ENCODE results near the gene TIGD1.
"Not testable (repeated sequence)": the region's sequence is repeated elsewhere in the genome, so short reads cannot be mapped to it uniquely, and the experiment has no call there.

TIGD1 gene

GRCh38 chr2:232539298-232540231 is 10.8 kb downstream of the TIGD1 start, which contains the start of gene CHRNG:
CHRNG (plus strand) TSS chr2:232539692; CDS start chr2:232539748, 56 bp downstream.
- no peak for DNase-seq (ENCODE audit: low read depth)

- DNase-seq (ENCODE audit: low read depth), result no peak
These were observed 11.7 kb downstream of the TIGD1 start for GRCh38 chr2:232538671-232539070.

DNA sequence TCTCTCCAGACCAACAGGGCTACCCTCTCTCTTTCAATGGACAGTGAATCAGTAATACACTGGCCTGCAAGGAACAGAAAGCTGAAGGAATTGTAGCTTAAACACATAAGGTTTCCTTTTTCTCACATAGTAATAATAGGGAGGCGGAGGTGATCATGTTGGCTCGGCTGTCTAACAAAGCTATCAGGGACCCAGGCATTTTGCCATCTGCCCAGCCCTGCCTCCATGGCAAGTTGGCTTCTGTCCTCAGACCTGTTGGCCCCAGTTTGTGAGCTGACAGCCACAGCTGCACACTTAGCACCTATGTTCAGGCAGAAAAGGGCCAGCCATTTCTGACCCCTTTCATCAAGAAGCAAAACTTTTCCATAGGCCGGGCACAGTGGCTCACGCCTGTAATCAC is 12.9 kb downstream of the TIGD1 start:
- DNase-seq (ENCODE audit: low read depth), result no peak

GRCh38 chr2:232537079-232537478 is 13.3 kb downstream of the TIGD1 start:
- no peak for DNase-seq (ENCODE audit: low read depth)

GRCh38 chr2:232535761-232536530 is 14.4 kb downstream of the TIGD1 start:
- DNase-seq (ENCODE audit: low read depth), result no peak

DNA sequence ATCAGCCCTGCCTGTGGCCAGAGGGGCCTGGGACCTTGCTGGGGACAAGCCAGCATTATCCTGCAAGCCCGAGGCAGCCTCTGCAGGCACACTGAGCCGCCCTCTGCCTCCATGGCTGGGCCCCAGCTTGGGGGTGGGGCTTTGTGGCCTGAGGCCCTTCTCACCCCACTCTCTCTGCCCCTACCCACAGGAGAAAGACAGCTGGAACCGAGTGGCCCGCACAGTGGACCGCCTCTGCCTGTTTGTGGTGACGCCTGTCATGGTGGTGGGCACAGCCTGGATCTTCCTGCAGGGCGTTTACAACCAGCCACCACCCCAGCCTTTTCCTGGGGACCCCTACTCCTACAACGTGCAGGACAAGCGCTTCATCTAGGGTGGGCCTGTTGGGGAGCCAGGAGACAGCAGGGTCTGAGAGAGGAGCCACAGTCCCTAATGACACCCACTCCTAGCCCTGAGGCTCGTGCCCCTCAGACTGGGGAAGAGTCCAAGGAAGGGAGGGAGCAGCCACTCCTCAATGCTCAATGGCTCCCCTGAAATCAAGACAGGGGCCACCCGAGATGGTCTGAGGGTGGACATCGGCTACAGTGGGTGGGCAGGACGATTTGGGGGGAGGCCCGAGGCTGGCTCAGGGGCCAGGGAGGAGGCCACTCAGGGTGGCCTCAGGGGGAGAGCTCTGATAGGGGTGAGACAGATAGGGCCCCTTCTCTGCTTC is 15.3 kb downstream of the TIGD1 start:
- DNase-seq (ENCODE audit: low read depth), result no peak

- DNase-seq (ENCODE audit: low read depth), result no peak
These were observed 16.2 kb downstream of the TIGD1 start for GRCh38 chr2:232533944-232534710.

GRCh38 chr2:232532821-232533220 is 17.5 kb downstream of the TIGD1 start:
- not testable (repeated sequence) for DNase-seq (ENCODE audit: low read depth)

DNA sequence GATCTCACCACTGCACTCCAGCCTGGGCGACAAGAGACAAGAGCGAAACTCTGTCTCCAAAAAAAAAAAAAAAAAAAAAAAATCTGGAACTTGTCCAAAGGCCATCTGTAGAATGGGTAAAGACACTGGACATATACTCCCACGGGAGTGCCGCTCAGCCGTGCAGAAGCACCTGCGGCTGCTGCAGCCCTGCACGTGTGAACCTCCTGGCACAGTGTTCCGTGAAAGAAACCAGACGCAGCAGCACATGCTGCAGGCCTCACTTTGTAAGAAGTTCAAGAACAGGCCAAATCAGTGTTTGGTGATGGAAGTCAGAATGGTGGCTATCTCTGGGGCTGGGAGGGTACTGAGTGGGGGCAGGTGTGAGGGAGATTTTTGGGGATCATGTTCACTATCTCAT is 17.9 kb downstream of the TIGD1 start:
- DNase-seq (ENCODE audit: low read depth), result no peak

- no peak for DNase-seq (ENCODE audit: low read depth)
These were observed 19.6 kb downstream of the TIGD1 start for GRCh38 chr2:232530626-232531260.

DNA sequence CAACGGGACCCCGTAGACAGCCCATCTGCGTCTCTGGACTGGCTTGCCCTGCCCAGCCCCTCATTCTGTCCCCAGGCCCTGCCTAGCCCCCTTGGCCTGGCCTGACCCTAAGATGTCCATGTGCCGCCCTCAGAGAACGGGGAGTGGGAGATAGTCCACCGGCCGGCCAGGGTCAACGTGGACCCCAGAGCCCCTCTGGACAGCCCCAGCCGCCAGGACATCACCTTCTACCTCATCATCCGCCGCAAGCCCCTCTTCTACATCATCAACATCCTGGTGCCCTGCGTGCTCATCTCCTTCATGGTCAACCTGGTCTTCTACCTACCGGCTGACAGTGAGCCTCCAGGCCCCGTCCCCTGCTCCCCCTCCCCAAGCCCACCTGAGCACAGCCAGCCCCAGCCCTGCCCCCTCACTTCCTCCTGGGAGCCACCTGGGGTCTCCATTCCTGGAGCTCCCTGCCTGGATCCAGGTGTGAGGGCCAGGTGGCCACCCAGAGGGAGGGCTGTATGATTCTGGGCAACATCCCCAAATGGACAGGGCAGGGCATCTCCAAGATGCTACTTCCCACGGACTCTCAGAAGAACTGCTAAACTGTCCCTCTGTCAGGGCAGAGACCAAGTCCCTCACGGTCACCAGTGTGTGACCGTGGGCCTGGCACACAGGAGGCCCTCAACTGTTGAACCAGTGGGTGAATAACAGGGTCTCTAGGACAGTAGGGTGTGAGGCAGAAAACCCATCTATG is 20.4 kb downstream of the TIGD1 start:
- DNase-seq (ENCODE audit: low read depth), result no peak

DNA sequence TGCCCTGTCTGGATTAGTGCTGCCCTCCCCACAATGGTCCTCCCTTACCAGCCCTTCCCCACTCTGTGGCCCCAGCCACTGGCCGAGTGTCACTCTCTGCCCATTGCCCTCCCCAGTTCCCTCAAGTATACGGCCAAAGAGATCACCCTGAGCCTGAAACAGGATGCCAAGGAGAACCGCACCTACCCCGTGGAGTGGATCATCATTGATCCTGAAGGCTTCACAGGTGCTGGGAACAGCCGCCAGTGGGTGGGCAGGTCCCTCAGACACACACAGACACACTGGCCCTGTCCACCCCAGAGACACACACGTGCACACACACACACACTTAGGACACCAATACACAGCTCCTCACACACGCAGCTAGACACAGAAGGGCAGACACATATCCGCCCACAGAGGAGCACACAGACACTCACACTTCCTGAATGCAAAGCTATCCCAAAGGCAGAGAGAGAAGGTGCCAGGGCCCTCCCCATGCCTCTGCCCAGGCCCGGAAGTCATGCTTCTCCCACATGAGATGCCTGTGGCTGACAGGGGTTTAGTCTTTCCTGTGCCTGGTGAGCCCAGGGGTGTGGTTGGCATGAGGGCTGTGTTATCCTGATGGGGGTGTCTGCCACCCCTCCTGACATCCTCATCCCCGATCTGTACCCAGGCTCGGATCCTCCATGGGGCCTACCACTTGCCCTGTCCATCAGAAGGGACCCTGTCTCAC is 21.5 kb downstream of the TIGD1 start:
- DNase-seq (ENCODE audit: low read depth), result no peak

DNA sequence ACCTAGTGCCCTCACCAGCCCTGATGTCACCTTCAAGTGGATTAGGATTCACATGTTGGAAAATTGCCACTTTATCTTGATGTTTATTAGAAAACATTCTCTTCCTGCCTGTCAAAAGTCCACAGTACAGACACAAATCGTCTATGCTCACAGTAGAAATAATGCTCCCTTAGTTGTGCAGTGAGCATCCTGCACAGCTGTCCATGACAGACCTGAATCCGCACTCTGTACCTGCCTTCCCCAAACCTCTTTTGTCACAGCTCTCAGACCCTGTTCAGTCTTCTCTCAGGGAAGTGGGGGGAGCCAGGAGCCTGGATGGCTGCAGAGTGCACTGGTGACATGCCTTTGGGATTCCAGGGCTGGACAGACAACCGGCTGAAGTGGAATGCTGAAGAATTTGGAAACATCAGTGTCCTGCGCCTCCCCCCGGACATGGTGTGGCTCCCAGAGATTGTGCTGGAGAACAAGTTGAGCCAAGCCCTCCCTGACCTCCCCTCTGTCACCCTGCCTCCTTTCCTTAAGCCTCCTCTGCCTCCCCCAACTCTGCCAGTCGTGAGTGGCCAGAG is 22.4 kb downstream of the TIGD1 start:
- DNase-seq (ENCODE audit: low read depth), result no peak

DNA sequence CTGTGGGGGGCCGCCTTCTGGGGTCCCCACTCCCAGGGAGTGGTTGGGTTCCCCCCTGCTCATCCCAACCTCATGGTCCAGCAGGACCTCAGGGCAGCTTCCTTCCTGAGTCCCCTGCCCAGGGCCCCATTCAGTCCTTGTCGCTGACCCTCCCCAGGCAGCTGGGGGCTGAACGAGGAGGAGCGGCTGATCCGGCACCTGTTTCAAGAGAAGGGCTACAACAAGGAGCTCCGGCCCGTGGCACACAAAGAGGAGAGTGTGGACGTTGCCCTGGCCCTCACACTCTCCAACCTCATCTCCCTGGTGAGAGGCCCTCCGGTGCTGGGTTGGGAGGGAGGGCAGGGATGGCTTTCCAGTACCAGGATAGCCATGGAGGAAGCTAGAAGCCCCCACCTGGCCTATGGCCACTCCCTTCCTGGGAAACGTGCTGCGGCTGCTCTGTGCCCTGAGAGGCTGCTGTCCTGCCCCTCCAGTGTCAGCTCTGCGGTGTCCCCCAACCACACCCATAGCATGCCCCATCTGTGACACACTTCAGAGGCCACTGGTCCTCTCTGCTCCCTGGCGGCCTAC is 23.9 kb downstream of the TIGD1 start:
- DNase-seq (ENCODE audit: low read depth), result no peak

- no peak for DNase-seq (ENCODE audit: low read depth)
These were observed 24.5 kb downstream of the TIGD1 start, which contains the start of gene CHRND for GRCh38 chr2:232525791-232526371. CHRND (plus strand) TSS chr2:232526160; CDS start chr2:232526216, 56 bp downstream.

DNA sequence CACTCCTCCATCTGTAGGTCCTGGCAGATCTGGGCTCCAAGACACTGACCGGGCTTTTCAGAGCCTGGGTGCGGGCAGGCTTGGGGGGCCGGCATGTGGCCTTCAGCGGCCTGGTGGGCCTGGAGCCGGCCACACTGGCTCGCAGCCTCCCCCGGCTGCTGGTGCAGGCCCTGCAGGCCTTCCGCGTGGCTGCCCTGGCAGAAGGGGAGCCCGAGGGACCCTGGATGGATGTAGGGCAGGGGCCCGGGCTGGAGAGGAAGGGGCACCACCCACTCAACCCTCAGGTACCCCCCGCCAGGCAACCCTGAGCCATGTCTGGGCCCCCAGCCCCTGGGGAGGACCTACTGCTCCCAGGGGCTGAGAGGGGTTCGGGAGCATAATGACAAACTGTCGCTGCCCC is 25.2 kb downstream of the TIGD1 start:
- DNase-seq (ENCODE audit: low read depth), result no peak

- no peak for DNase-seq (ENCODE audit: low read depth)
These were observed 25.6 kb downstream of the TIGD1 start for GRCh38 chr2:232524771-232525170.
